CD4-positive, alpha-beta T cell treated with Interleukin-12 subunit alpha and Interleukin-12 subunit beta, for 1 hour (primary cell): ENCODE results near the gene PON2.

Source experiments
- DNase-seq: peaks from one replicate; pipeline ENCODE4 v3.0.0-alpha.2; 2020

Gene PON2

GRCh38 chr7:95441042-95441823, 6.4 kb upstream of the PON2 start:
- DNase-seq, result no peak

- no peak for DNase-seq
Observed at GRCh38 chr7:95440394-95441038, 5.7 kb upstream of the PON2 start.

GRCh38 chr7:95436407-95436806, 1.6 kb upstream of the PON2 start:
- no peak for DNase-seq

- no peak for DNase-seq
Observed at GRCh38 chr7:95435422-95435780, 573 bp upstream of the PON2 start.

GRCh38 chr7:95433952-95434556, 774 bp downstream of the PON2 start:
- no peak for DNase-seq

GRCh38 chr7:95433129-95433528, 1.7 kb downstream of the PON2 start:
- DNase-seq, result no peak

- no peak for DNase-seq
Observed at GRCh38 chr7:95432606-95433005, 2.2 kb downstream of the PON2 start.

- no peak for DNase-seq
Observed at GRCh38 chr7:95430864-95431263, 4.0 kb downstream of the PON2 start.

GRCh38 chr7:95429241-95429990, 5.4 kb downstream of the PON2 start:
- no peak for DNase-seq

GRCh38 chr7:95427914-95428516, 6.8 kb downstream of the PON2 start:
- no peak for DNase-seq

- no peak for DNase-seq
Observed at GRCh38 chr7:95427166-95427565, 7.7 kb downstream of the PON2 start.

- no peak for DNase-seq
Observed at GRCh38 chr7:95425694-95426093, 9.1 kb downstream of the PON2 start.

GRCh38 chr7:95424716-95425115, 10.1 kb downstream of the PON2 start:
- DNase-seq, result no peak

GRCh38 chr7:95421847-95422444, 12.9 kb downstream of the PON2 start:
- DNase-seq, result no peak

- DNase-seq, result no peak
Observed at GRCh38 chr7:95421000-95421846, 13.6 kb downstream of the PON2 start.

- no peak for DNase-seq
Observed at GRCh38 chr7:95412075-95412474, 22.8 kb downstream of the PON2 start.

- no peak for DNase-seq
Observed at GRCh38 chr7:95411666-95412065, 23.2 kb downstream of the PON2 start.

- DNase-seq, result no peak
Observed at GRCh38 chr7:95411036-95411435, 23.8 kb downstream of the PON2 start.

- DNase-seq, result no peak
Observed at GRCh38 chr7:95407751-95408150, 27.1 kb downstream of the PON2 start.

GRCh38 chr7:95405800-95406199, 29.0 kb downstream of the PON2 start:
- no peak for DNase-seq

- no peak for DNase-seq
Observed at GRCh38 chr7:95405208-95405607, 29.6 kb downstream of the PON2 start.
